GM12878 (cell line): ENCODE measurements around the gene STK38. TPM values are rescaled to one million over a fixed set of nuclear protein-coding genes. Genes with fewer than 3 reads are reported as not detected.

Experiments used
- ATAC-seq: fragments of 200-7000 bp; cut with Tn5 transposase; 3 replicates; pipeline ENCODE4 v1.9.1; 2020; ENCODE audit warnings: mild to moderate bottlenecking, moderate library complexity
- BruUV-seq: library from RNA; stranded (reverse); fragments of 400-500 nt; replicated peaks from 2 replicates; lab custom pipeline; 2021; lab: Mats Ljungman, UMichigan
- CTCF ChIA-PET: fragments of 300-600 bp; sonication (Branson Sonifier 250); formaldehyde crosslinking; extraction: SDS; loops from one replicate; lab custom pipeline; 2021; ENCODE audit warnings: inconsistent platforms; lab: Yijun Ruan, JAX
- POLR2A ChIA-PET: fragments of 350-600 bp; formaldehyde crosslinking; extraction: SDS; loops from one replicate; lab custom pipeline; 2021; ENCODE audit warnings: inconsistent platforms; lab: Charles Lee
- RAD21 ChIA-PET: fragments of 300-600 bp; sonication (Branson Sonifier 250); formaldehyde crosslinking; loops from one replicate; lab custom pipeline; 2023; ENCODE audit warnings: antibody characterized with exemption; ENCODE audit not compliant: unreplicated experiment; lab: Charles Lee
- SMC1A ChIA-PET: fragments of 300-600 bp; sonication (Branson Sonifier 250); formaldehyde crosslinking; loops from one replicate; lab custom pipeline; 2023; ENCODE audit not compliant: unreplicated experiment, uncharacterized antibody; lab: Charles Lee
- DNase-seq: peaks from one replicate; pipeline ENCODE4 v3.0.0-alpha.2; 2011; ENCODE audit warnings: low read depth, low spot score
- FAIRE-seq: peaks from 3 replicates; lab custom pipeline; 2011; peaks lifted over from hg19 to GRCh38; lab: Jason Lieb, UNC
- H2AFZ ChIP-seq: 2 replicates; pipeline ENCODE4 v1.6.0; 2011; ENCODE audit warnings: low read depth, low read length, control low read depth; ENCODE audit not compliant: control insufficient read depth
- H3K27ac ChIP-seq: 2 replicates; pipeline ENCODE4 v1.5.1; 2011; ENCODE audit warnings: control low read depth; ENCODE audit not compliant: control insufficient read depth, insufficient read depth
- H3K27me3 ChIP-seq, 2 experiments: replicated peaks in 1 of 2; 2 replicates each; pipeline versions ENCODE4 v1.6.0 to v1.6.1; 2011; ENCODE audit warnings: low read length in 1 of 2; ENCODE audit not compliant: control insufficient read depth in 2 of 2, insufficient read depth in 2 of 2
- H3K36me3 ChIP-seq, 2 experiments: 2 replicates each; pipeline ENCODE4 v1.5.1; 2011; ENCODE audit warnings: low read length in 1 of 2; ENCODE audit not compliant: control insufficient read depth in 2 of 2, insufficient read depth in 2 of 2
- H3K4me1 ChIP-seq: 2 replicates; pipeline ENCODE4 v1.6.1; 2011; ENCODE audit warnings: mild to moderate bottlenecking, low read length, moderate library complexity, mixed read lengths; ENCODE audit not compliant: control insufficient read depth, insufficient read depth
- H3K4me2 ChIP-seq: 2 replicates; pipeline ENCODE4 v1.6.0; 2011; ENCODE audit warnings: control low read depth; ENCODE audit not compliant: control insufficient read depth, insufficient read depth
- H3K4me3 ChIP-seq: fragments of 200-600 bp; sonication (generic); 2 replicates; pipeline ENCODE4 v1.5.1; 2016
- H3K79me2 ChIP-seq: 2 replicates; pipeline ENCODE4 v1.6.0; 2011; ENCODE audit warnings: low read length; ENCODE audit not compliant: control insufficient read depth, insufficient read depth
- H3K9ac ChIP-seq: 2 replicates; pipeline ENCODE4 v1.8.0; 2011; ENCODE audit warnings: low read length, control low read depth, mixed read lengths; ENCODE audit not compliant: control insufficient read depth, insufficient read depth
- H3K9me3 ChIP-seq: replicated peaks from 3 replicates; pipeline ENCODE4 v1.5.1; 2011; ENCODE audit warnings: mild to moderate bottlenecking, low read length; ENCODE audit not compliant: control insufficient read depth, insufficient read depth
- H4K20me1 ChIP-seq: 2 replicates; pipeline ENCODE4 v1.6.0; 2011; ENCODE audit not compliant: control insufficient read depth, insufficient read depth
- SP1 ChIP-seq: IDR thresholded peaks from one replicate; pipeline ENCODE4 v1.6.1; 2011; ENCODE audit warnings: low read depth, low read length
- SUZ12 ChIP-seq: fragments of 200-600 bp; sonication (generic); IDR thresholded peaks from one replicate; pipeline ENCODE4 v1.6.1; 2018; ENCODE audit warnings: antibody characterized with exemption, mild to moderate bottlenecking; ENCODE audit not compliant: unreplicated experiment
- WGBS: methylation state at CpG from one replicate; pipeline ENCODE4 v1.1.6; 2016; ENCODE audit warnings: low lambda C conversion rate; ENCODE audit not compliant: insufficient replicate concordance, insufficient coverage; ENCODE audit errors: missing lambda C conversion rate; 5-methylcytosine and 5-hydroxymethylcytosine counted together
- in situ Hi-C: fragments of 300-500 bp; cut with MboI; formaldehyde crosslinking; loops from 9 replicates; pipeline ENCODE4 v1.14.3; 2018; ENCODE audit warnings: mixed read lengths
- intact Hi-C: fragments of 100-400 bp; cut with micrococcal nuclease; formaldehyde crosslinking; loops from one replicate; pipeline ENCODE4 v1.14.2; 2022; ENCODE audit not compliant: unreplicated experiment
- polyA plus RNA-seq, 11 experiments: library from polyadenylated mRNA; depleted of rRNA in 4 of 11; unstranded in 6 of 11; stranded (reverse) in 5 of 11; fragments of >200 nt; fragmentation: Nextera tagmentation in 4 of 11; fragmentation: Illumina TruSeq in 1 of 11; extraction: Ambion mirVana in 4 of 11; extraction: Trizol in 1 of 11; gene quantifications; 1 replicate in 1 of 11; 2 replicates in 10 of 11; pipeline versions ENCODE4 v1.2.1 to v1.2.3, GENCODE V29; 2011 to 2016; ENCODE audit warnings: inconsistent platforms in 2 of 11, missing spikeins in 2 of 11, low read depth in 1 of 11
- total RNA-seq, 4 experiments: library from RNA; depleted of rRNA in 3 of 4; stranded (reverse); fragments of >200 nt in 3 of 4; fragmentation: Illumina TruSeq in 1 of 4; extraction: Trizol in 1 of 4; gene quantifications; 2 replicates each; pipeline versions ENCODE4 v1.2.1 to v1.2.3, GENCODE V29; 2013 to 2021
- TF ChIP-seq, protein P1 (sequence below): fragments of 150-350 bp; IDR thresholded peaks from 2 replicates; pipeline ENCODE4 v1.6.1; 2016; ENCODE audit warnings: low read depth, low read length
- TF ChIP-seq, protein P2 (sequence below): IDR thresholded peaks from 2 replicates; pipeline ENCODE4 v1.6.1; 2012; ENCODE audit warnings: improper control_type of control experiment, low read depth, low read length; ENCODE audit not compliant: insufficient replicate concordance

STK38 gene
- total and polyA plus RNA-seq, 10 of the 15 experiments (the other 5 are each of a cell fraction or from before 2014, with no cell fraction given): 4.1 to 18.7 (median 13.6) TPM

DNA sequence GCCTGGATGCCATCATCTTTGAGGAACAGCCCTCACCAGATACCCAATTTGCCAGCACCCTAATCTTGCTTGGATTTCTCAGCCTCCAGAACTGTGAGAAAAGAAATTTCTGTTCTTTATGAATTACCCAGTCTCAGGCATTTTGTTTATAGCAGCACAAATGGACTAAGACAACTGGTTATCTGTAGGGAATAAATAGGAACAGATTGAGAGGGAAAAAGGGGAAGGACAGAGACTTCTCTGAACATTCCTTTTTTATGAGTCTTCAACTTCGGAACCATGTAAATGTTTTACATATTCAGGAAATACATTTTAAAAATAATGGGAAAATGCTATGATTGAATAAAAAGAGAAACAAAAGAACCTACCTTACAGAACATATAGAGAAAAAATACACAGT lies 83.6 kb downstream of the STK38 start (continued):
- TF ChIP-seq SP1 (no peak), SUZ12 (no peak)

DNA sequence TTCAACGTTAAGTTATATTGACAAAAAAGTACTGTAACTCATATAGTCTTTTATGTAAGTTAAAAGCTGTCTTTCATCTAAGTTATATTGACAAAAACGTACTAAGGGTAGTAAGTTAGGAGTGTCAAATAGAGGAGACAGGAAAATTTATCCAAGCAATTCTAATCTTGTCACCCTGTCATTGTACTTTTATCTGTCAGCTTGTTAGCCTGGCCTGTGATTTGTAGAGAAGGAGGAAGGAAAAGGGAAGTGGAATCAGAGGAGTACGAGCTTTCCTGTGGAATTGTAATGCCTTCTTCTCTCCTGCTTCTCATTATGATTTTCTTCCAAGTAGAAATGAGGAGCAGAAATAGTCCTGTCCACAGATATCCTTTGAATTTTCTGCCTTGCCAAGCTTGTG lies 85.6 kb downstream of the STK38 start:
- FAIRE-seq: no peak
- H4K20me1 ChIP-seq: no peaks in the 10 kb centered on the region

More for the DNA sequence above, 85.6 kb downstream of the STK38 start:
- Histone ChIP-seq H3K4me1 (no peaks in the 10 kb centered on the region), H3K79me2 (peaks cover 30% of the 10 kb centered on the region), H3K27me3 (no peaks in the 10 kb centered on the region), H3K4me2 (no peak overlapping the region), H3K4me3 (no peak overlapping the region), H2AFZ (no peak overlapping the region), H3K9ac (no peak overlapping the region), H3K27ac (no peak overlapping the region), H3K36me3 (peaks cover 0 to 2% of the 10 kb centered on the region in 2 experiments; a peak in 1 of 4 replicates), H3K9me3 (no peaks in the 10 kb centered on the region)
- WGBS: 63% methylated on average over 3 of the region's 3 CpGs
- intact Hi-C loops: no loop called here
- no peak for DNase-seq
- CTCF ChIA-PET: interaction anchor here (0.5 to 1.3 kb wide), 7 partner anchors 8 to 292 kb away, joined by 3 to 4 read pairs (median 3); no protein-coding TSS in a partner anchor
- POLR2A ChIA-PET: interaction anchor here (0.9 kb wide), 1 partner anchor 8 kb away, joined by 3 read pairs; no protein-coding TSS in a partner anchor
- BruUV-seq: no TSS peak
- ATAC-seq: no peak
- in situ Hi-C loops: no loop called here
- TF ChIP-seq, protein P1, sequence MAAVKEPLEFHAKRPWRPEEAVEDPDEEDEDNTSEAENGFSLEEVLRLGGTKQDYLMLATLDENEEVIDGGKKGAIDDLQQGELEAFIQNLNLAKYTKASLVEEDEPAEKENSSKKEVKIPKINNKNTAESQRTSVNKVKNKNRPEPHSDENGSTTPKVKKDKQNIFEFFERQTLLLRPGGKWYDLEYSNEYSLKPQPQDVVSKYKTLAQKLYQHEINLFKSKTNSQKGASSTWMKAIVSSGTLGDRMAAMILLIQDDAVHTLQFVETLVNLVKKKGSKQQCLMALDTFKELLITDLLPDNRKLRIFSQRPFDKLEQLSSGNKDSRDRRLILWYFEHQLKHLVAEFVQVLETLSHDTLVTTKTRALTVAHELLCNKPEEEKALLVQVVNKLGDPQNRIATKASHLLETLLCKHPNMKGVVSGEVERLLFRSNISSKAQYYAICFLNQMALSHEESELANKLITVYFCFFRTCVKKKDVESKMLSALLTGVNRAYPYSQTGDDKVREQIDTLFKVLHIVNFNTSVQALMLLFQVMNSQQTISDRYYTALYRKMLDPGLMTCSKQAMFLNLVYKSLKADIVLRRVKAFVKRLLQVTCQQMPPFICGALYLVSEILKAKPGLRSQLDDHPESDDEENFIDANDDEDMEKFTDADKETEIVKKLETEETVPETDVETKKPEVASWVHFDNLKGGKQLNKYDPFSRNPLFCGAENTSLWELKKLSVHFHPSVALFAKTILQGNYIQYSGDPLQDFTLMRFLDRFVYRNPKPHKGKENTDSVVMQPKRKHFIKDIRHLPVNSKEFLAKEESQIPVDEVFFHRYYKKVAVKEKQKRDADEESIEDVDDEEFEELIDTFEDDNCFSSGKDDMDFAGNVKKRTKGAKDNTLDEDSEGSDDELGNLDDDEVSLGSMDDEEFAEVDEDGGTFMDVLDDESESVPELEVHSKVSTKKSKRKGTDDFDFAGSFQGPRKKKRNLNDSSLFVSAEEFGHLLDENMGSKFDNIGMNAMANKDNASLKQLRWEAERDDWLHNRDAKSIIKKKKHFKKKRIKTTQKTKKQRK: no peak
- TF ChIP-seq, protein P2, sequence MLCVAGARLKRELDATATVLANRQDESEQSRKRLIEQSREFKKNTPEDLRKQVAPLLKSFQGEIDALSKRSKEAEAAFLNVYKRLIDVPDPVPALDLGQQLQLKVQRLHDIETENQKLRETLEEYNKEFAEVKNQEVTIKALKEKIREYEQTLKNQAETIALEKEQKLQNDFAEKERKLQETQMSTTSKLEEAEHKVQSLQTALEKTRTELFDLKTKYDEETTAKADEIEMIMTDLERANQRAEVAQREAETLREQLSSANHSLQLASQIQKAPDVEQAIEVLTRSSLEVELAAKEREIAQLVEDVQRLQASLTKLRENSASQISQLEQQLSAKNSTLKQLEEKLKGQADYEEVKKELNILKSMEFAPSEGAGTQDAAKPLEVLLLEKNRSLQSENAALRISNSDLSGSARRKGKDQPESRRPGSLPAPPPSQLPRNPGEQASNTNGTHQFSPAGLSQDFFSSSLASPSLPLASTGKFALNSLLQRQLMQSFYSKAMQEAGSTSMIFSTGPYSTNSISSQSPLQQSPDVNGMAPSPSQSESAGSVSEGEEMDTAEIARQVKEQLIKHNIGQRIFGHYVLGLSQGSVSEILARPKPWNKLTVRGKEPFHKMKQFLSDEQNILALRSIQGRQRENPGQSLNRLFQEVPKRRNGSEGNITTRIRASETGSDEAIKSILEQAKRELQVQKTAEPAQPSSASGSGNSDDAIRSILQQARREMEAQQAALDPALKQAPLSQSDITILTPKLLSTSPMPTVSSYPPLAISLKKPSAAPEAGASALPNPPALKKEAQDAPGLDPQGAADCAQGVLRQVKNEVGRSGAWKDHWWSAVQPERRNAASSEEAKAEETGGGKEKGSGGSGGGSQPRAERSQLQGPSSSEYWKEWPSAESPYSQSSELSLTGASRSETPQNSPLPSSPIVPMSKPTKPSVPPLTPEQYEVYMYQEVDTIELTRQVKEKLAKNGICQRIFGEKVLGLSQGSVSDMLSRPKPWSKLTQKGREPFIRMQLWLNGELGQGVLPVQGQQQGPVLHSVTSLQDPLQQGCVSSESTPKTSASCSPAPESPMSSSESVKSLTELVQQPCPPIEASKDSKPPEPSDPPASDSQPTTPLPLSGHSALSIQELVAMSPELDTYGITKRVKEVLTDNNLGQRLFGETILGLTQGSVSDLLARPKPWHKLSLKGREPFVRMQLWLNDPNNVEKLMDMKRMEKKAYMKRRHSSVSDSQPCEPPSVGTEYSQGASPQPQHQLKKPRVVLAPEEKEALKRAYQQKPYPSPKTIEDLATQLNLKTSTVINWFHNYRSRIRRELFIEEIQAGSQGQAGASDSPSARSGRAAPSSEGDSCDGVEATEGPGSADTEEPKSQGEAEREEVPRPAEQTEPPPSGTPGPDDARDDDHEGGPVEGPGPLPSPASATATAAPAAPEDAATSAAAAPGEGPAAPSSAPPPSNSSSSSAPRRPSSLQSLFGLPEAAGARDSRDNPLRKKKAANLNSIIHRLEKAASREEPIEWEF: no peak
- SMC1A ChIA-PET: interaction anchor here (1.4 to 3.6 kb wide), 3 partner anchors 11 to 139 kb away, joined by 5 to 14 read pairs (median 6); partner anchors contain the start of gene KCTD20
- RAD21 ChIA-PET: no interaction called here
